CD4-positive, alpha-beta T cell treated with Interleukin-10 for 1 hour (primary cell): Measurements from ENCODE around the gene PIGH.
"Not testable (repeated sequence)": the region's sequence is repeated elsewhere in the genome, so short reads cannot be mapped to it uniquely, and the experiment has no call there.

Experiments used
- DNase-seq: peaks from one replicate; pipeline ENCODE4 v3.0.0-alpha.2; 2020

Gene PIGH, protein sequence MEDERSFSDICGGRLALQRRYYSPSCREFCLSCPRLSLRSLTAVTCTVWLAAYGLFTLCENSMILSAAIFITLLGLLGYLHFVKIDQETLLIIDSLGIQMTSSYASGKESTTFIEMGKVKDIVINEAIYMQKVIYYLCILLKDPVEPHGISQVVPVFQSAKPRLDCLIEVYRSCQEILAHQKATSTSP

DNA sequence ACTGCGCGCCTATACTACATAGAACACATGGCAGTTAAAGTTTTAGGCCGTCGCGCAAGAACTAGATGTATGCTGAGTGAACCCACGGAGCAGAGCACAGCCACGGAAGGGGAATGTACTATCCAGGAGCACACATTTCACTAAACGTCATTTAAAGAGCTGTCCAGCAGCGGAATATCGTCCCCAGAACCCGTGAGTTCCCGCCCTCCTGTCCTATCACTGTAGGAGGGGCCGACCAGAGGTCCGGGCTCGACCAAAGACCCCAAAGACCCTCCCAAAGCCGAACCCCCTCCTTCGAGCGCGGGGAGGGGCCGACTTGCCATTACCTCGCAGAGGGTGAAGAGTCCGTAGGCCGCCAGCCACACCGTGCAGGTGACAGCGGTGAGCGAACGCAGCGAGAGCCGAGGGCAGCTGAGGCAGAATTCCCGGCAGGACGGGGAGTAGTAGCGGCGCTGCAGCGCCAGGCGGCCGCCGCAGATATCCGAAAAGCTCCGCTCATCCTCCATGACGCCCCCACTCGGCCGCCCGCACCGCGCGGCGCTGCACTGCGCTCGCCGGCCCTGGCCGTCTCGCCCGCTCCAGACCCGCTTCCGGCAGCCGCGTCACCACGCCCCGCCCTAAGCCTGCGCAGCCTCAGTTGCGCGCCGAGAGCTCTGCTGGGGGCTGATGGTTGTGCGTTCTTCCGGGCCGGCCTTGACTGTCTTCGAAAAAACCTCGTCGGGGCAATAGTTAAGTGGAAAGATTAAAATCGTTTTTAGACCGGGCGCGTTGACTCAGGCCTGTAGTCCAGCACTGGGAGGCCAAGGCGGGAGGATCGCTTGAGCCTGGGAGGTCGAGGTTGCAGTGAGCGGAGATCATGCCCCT, at the start of gene PIGH:
TSS of gene PIGH (minus strand) at position 571 of the 864 bp plus-strand sequence. CDS start at position 506, 65 bp downstream.
- peak; percentile 95 for DNase-seq

DNA sequence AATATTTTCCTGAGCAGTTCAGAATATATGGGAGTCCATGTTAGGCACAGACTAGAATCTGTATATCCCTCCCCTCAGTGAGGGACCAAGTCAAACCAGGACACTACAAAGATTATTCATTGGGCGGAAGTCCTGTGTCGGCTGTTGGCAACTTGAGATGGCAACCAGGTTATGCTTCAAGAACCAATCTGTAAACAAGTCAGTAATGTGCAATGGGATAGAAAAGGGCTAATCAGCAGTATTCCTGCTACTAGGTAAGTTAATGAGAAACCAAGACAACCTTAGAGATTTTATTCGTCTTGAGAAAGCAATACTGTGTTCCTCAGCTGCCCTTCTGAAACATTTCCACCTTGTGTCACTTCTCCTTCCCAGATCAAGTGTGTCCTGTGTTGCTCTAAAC, 46.1 kb upstream of the PIGH start:
- DNase-seq, result no peak

DNA sequence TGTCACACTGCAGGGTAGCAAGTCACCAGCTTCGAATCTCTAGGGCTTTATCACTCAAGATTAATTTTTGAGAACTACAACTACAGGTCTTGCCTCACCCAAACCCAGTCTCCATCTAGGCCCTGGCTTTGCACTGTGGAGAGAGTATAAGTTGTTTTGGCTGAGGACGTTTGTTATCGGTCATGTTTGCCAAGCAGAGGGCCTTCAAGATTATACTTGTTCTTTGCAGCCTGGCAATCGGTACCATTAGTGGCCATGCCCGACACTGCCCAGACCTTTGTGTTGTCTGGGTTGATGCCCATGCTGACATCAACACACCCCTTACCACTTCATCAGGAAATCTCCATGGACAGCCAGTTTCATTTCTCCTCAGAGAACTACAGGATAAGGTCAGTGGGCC, 45.3 kb upstream of the PIGH start:
- no peak for DNase-seq

DNA sequence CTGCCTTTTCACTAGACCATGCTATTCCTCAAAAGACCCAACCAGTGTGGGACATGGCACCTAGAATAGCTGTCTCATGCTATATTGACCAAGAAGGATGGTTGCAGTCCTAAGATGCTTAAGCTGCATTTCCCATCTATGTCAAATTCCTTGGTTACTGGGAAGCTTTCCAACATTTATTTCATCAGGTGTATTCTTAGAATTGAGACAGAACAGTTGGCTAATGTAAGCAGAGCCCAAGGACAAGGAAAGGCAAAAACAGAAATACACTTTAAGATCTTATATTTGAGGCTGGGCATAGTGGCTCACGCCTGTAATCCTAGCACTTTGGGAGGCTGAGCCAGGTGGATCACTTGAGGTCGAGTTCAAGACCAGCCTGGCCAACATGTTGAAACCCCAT, 44.4 kb upstream of the PIGH start:
- no peak for DNase-seq

DNA sequence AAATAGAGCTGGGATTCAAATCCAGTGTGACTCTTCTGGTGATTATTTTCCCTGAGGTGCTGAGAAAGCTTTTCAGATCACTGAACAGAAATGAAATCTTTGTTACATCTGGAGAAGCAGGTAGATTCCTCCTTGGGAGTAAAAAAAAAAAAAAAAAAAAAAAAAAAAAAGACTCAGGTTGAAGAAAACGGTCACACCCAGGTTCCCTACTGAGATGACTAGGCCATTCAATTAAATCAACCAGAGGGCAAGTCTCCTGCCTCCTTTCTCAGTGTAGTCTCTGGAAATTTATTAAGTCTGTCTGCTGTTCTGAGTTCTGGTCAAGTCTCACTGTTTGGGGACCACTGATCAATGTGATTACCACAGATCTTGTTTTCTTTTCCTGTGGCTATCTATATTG, 43.6 kb upstream of the PIGH start:
- DNase-seq, result no peak

DNA sequence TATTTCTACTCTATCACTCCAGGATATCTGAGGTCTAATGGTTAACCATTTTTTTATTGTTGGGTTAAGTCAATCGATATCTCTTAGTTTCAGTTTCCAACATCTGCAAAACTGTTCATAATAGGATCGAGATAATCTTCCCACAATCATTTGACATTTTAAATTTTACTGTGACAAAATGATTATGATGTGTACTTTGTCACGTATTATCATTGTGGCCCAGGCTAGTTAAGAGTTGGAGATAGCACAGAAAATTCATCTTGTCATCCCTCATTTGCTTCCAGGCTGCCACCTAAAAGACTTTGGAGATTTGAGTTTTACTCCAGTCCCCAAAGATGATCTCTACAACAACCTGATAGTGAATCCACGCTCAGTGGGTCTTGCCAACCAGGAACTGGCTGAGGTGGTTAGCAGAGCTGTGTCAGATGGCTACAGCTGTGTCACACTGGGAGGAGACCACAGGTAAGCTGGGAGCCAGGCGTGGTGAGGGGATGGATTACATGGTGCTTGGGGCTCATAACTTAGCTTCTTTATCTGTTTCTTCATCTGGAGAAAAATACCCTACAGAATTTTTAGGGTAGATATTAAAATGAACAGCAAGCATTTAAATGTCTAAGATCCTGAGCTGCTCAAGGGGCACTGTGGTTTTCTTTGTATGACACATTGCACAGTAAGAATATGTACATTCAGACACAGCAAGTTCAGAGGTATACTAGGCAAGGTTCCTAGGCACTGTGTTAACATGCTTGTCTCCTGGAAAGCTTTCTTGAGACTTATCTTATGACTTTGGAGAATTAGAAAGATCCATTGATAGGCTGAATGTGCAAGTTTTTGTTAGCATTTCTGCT, 42.1 kb upstream of the PIGH start:
- no peak for DNase-seq

DNA sequence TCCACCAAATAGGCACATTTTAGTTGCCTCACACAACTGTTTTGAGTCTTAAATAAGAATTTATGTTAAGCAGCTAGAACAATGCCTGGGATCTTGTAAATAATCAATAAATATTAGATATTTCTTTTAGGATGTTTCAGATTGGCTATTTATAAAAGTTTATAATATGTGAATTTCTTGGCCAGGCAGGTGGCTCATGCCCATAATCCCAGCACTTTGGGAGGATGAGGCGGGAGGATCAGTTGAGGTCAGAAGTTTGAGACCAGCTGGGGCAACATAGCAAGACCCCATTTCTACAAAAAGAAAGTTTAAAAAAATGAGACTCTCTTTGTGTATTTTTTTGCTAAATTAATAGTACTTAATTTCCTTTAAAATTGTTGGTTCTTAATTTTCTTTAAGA, 41.4 kb upstream of the PIGH start:
- no peak for DNase-seq

DNA sequence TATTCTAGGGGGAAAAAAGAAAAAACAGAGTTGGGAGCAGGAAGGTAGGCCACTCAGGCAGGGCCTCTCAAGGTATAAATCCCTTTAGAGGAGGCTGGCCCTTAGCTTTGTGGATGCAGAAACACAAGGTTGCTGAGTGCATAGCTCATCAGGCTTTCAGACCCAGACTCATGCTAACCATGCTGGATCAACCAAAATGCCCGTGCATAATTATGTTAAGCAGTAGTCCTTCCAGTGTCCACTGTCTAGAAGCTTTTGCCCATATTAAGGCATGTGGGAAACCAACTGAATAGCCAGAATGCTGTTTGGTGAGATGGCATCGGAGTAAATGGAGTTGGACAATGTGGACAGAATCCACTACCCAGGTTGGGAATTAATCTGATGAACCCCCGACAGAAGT, 38.6 kb upstream of the PIGH start:
- DNase-seq, result no peak

DNA sequence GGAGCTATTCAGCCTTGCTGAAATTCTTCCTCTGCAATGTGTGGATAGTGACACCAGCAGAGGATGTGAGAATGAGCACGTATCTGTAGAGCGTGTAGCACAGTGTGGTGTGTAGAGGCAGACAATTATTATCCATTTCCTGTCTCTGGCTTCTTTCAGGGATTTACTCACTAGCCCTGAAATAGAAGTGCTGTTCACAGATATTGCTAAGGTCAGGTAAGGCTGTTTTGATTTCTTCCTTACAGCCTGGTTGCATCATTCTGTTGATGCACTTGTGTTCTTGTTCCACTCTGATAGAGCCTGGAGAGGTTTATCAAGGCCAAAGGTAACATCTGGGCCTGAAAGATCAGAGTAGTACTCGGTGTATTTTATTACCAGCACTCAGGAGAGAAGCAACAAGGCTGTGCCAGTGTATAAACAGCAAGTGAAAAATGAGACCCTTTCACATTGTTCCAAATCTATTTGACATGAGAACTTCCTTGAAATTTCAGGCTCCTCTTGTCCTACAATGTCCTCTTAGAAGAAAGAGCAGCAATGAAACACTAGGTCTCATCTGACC, 36.4 kb upstream of the PIGH start:
- DNase-seq, result no peak

DNA sequence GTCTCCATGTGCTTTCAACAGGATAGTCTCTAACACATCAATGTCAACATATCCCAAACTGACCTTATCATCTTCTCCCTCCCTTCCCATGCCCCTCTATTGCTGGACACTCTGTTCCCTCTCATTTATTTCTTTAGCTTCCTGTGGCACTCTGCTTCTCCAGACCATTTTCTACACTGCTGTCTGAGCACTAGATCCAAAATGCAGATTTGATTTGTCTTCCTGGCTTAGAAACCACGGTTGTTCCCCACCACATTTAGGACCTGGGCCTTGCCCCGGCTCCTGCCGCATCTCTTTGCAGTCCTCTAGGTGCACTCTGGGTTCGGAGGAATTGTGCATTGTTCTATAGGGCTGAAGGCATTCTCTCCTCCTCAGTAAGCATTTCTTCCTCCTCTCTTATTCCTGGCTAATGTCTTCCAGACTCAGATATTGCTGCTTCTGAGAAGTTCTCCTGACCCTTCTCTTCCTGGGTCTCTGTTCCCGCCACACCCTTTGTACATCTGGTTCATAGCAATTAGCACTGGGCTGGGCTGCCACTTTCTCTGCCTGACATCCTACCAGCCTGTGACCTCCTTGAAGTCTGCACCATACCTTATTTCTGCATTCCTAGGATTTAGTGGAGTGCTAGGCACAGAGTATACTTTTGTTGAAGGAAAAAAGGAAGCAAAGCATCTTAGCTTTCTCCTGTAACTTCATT, 33.5 kb upstream of the PIGH start:
- no peak for DNase-seq

DNA sequence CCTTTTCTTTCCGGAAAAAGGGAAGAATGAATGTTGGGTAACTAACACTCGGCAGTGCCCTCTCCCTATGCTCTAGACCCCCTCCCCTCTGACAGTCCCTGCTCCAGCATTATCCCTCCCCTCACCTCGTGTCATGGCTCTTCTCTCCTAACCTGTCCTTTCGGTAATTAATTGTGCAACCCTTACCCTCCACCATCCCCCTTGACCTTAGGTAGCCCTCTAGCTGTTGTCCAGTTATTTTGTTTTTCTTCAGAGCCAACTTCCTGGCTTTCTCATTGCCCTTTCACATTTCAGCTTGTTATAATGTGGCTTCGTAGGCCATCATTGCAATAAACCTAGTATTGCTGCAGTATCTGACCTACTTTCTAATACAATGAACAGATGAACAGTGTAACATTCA, 30.9 kb upstream of the PIGH start:
- no peak for DNase-seq

DNA sequence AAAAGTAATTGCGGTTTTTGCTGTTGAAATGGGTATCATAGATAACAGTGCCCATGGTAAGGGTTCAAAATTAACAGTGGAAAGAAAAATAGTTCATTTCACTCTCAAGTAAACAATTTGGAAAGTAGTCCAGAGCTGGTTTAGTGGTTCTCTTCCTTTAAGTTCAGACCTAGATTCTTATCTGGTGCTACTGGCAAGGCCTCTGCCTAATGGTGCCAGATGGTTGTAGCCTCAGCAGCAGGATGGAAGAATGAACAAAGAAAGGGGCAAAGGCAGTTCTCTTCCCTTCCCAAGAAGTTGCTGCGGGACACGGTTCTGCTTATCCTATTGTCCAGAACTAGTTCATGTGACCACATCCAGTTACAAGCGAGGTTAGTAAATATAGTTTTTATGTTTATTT, 30.1 kb upstream of the PIGH start:
- DNase-seq, result no peak

DNA sequence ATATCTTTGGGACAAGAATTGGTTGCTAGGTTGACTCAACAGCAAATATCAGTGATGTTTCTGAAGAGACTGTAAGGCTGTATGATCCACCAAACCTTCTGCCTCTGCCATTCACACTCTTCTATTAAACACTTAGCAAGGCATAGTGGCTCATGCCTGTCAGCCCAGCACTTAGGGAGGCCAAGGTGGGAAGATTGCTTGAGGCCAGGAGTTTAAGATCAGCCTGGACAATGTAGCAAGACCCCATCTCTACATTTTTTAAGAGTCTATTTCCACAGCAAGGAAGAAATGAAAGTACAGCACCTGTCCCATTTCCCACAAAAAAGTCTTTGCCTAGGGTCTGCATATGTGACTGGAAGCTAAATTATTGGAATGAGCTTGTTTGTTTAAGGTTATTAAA, 27.5 kb upstream of the PIGH start:
- no peak for DNase-seq

DNA sequence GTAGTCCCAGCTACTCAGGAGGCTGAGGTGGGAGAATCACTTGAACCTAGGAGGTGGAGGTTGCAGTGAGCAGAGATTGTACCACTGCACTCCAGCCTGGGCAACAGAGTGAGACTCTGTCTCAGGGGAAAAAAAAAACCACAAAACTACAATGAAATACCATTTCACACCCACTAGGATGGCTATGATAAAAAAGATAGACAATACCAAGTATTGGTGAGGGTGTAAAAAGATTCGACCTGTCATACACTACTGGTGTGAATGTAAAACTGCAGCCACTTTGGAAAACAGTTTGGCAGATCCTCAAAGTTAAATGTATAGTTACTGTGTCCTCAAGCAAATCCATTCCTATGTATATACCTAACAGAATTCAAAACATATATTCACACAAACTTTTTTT, 26.1 kb upstream of the PIGH start:
- DNase-seq, result not testable (repeated sequence)

DNA sequence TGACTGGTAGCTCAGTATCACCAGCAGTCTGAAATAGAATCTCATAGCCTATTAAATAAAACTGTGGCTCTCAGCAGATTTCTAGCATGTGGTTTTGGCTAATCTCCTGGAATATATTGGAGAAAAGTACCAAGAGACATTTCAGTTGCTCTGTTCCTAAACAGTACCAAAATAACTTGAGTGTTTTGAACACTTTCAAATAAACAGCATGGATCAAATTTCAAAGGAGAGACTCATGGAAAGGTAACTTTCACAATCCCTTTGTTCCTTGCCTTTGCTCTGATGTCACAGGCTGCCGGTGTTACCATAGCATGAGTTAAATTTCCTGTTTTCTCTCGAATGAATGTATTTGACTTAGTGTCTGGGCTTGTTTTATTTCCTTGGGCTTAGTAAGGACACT, 23.0 kb upstream of the PIGH start:
- DNase-seq, result no peak

DNA sequence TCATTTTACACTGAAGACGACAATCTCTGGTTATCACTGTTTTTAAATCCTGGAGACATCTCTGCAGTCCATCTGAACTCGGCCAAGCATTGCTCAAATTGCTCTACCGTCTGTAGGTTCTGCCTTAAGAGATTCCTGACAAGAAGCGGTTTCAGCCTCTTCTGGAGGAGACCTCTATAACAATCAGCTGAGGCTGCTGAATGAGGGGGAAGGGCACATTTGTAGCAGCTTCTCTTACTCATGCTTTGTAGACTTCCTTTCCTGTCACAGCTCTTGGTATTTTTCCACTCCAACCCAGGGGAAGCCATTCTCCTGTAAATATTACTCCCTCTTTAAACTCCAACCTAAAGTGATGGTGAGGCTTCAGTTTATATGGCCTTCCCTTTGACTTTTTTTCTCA, 22.6 kb upstream of the PIGH start:
- DNase-seq, result no peak

DNA sequence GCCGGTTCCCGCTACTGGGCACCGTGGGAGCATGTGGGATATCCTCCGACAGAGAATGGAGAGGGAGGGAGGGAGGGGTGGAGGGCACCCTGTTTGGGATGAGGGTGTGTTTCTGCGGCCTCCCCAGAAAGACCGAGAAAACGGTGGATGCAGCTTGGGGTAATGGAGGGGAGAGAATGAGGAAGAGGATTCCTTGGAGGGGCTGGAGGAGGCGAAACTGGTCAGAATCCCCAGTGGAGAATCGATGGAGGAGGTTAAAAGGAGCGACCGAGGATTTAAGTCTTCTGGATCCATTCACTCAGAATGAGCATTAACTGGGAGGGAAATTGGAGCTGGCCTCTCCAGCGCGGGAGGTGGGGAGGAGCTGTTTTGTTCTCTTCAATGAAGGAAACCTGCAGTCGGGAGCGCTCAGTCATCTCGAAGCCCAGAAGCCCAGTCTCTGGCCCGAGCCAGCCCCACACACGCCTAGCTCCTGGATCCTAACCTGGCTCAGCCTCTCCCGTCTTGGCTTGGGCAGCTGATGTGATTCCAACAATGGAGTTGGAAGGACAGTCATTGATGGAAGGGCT, 20.2 kb upstream of the PIGH start:
- DNase-seq, result no peak

DNA sequence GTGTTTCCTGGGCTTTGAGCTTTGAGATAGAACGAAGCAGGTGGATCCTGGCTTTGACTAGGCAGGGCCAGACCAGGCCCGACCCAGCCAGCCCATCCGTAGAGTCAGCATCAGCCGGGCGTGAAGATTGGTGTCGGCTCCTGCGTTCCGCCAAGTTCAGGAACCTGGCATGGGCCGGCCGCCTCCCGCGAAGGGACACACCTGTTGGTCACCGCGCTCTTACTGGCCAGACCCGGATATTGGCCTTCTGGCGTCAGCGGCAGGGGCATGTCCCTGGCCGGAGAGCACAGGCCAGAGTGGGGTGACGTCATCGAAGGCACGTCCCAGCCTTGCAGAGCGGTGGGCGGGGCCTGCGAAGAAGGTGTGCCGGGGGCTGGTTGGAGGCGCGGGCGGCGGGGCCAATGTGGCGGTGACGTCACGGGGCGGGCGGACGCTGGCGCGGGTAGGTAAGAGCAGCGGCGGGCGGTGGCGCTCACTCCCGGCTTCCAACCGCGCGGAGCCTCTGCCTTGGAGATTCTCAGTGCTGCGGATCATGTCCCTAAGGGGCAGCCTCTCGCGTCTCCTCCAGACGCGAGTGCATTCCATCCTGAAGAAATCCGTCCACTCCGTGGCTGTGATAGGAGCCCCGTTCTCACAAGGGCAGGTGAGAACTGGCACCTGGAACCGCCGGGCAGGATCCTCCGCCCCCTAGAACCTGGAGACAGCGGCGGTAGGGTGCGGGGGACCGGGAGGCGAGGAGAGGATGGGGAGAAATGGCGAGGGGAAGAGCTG, 19.6 kb upstream of the PIGH start, which contains the start of gene ARG2:
TSS of gene ARG2 (plus strand) at position 475 of the 771 bp plus-strand sequence. CDS start at position 533, 58 bp downstream.
- peak; percentile 97 for DNase-seq

DNA sequence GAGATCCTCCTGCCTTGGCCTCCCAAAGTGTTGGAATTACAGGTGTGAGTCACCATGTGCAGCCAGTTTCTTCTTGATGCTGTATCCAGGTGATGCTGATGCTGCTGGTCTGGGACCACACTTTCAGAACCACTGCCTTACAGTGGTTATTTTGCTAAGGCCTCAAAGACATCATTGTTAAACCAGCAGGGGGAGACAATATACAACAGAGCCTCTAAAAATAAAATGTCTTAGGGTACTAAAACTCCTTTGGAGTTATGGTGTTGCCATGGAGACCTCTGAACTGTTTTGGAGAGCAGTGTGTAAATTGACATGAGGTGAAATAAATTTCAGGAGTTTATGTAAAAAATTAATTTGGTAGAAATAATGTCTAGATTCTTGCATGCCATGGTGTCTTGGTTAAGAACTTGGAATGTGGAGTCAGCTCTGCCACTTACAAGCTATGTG, 18.6 kb upstream of the PIGH start:
- DNase-seq, result peak; percentile 87

DNA sequence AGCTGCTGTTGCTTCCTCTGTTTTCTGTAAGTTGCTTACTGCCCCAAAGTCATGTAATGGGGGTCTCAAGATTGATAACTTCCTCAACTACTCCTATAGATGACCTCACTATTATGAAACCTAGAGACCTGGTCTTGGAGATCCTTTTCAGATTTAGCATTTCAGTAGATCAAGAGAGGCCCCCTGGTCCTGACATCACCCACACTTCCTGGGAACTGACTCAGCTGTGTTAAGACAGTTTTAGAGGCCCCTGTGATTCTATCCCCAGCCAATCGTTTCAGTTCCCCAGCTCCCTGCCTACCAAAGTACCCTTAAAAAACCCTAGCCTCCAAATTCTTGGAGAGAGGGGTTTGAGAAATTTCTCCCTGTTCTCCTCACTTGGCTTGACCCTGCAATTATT, 10.4 kb upstream of the PIGH start:
- no peak for DNase-seq

DNA sequence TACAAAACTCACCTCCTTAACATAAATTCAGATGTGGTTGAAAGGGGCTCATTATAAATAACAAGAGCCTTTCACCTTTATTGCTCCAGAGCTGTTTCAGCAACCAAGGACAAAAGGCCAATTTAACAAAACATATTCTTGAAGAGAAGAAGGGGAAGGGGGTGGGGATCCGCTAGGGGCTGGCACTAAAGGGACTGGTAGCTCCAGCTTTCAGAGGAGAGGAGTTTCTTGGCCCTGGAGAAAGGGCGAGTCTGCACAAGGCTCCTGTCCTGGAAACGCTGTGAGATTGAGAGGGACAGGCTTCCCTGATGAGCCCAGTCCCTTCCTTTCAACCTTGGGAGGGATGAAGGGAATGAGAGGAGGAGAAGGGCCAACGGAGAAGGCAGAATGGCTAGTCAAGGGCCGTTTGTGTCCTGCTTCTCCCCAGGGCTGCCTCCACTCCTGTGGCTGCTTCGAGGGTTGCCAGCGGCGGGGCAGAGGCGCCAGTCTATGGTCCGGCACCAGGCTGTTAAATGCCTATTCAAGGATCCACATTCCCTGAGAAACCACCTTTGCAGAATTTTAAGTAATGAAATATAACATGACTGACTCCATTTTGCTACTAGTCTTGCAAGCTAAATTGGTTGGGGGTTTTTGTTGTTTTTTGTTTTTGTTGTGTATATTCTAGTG, 9.7 kb upstream of the PIGH start:
- no peak for DNase-seq
